Lung (tissue), 12 donors: ENCODE data around the gene RNU1-3. TPM values are rescaled to one million over a fixed set of nuclear protein-coding genes. Genes with fewer than 3 reads are reported as not detected.
"Not testable (repeated sequence)": the region's sequence is repeated elsewhere in the genome, so short reads cannot be mapped to it uniquely, and the experiment has no call there.

Source experiments
- ATAC-seq: fragments of 200-7000 bp; cut with Tn5 transposase; one replicate; pipeline ENCODE4 v1.9.1; 2020; ENCODE audit warnings: moderate number of reproducible peaks; ENCODE audit not compliant: insufficient read depth, low FRiP score
- DNase-seq, 3 donors: peaks; one replicate each; pipeline ENCODE4 v3.0.0-alpha.2; 2013 to 2017
- H3K27ac ChIP-seq, 2 donors: one replicate each; pipeline ENCODE4 v1.5.1; 2013; ENCODE audit warnings: mild to moderate bottlenecking in 2 of 2, moderate library complexity in 2 of 2, control low read depth in 1 of 2, inconsistent platforms in 1 of 2, low read depth in 1 of 2, low read length in 1 of 2
- H3K27me3 ChIP-seq, 3 donors: one replicate each; pipeline ENCODE4 v1.5.1; 2013; ENCODE audit warnings: low read length in 2 of 3; ENCODE audit not compliant: control insufficient read depth in 3 of 3, insufficient read depth in 3 of 3
- H3K36me3 ChIP-seq, 4 donors: one replicate each; pipeline ENCODE4 v1.5.1; 2013; ENCODE audit warnings: low read length in 4 of 4, mild to moderate bottlenecking in 1 of 4, moderate library complexity in 1 of 4; ENCODE audit not compliant: control insufficient read depth in 4 of 4, insufficient read depth in 4 of 4
- H3K4me1 ChIP-seq, 5 donors: one replicate each; pipeline ENCODE4 v1.5.1; 2013; ENCODE audit warnings: low read length in 5 of 5, mild to moderate bottlenecking in 2 of 5, moderate library complexity in 1 of 5; ENCODE audit not compliant: control insufficient read depth in 5 of 5, insufficient read depth in 5 of 5
- H3K4me3 ChIP-seq: one replicate; pipeline ENCODE4 v1.5.1; 2013; ENCODE audit warnings: mild to moderate bottlenecking, control low read depth, moderate library complexity
- H3K9ac ChIP-seq, 2 donors: one replicate each; pipeline ENCODE4 v1.5.1; 2013; ENCODE audit warnings: low read length in 2 of 2, control low read depth in 1 of 2; ENCODE audit not compliant: insufficient read depth in 1 of 2
- H3K9me3 ChIP-seq, 4 donors: one replicate each; pipeline ENCODE4 v1.5.1; 2013; ENCODE audit warnings: low read length in 3 of 4, mild to moderate bottlenecking in 1 of 4, moderate library complexity in 1 of 4; ENCODE audit not compliant: control insufficient read depth in 4 of 4, insufficient read depth in 3 of 4
- CTCF ChIP-seq: IDR thresholded peaks from 2 replicates; pipeline ENCODE4 v1.5.1; 2012; ENCODE audit warnings: mild to moderate bottlenecking; ENCODE audit errors: control extremely low read depth, extremely low read depth
- WGBS, 2 donors: extraction: QIAGEN DNeasy Blood & Tissue Kit; methylation state at CpG; one replicate each; pipeline ENCODE4 v1.1.7; 2013; 5-methylcytosine and 5-hydroxymethylcytosine counted together
- polyA plus RNA-seq, 2 donors: library from polyadenylated mRNA; stranded (reverse); fragments of 200-250 nt; gene quantifications; one replicate each; pipeline ENCODE4 v1.2.1, GENCODE V29; 2013
- total RNA-seq, 2 donors: library from RNA; depleted of rRNA in 1 of 2; stranded (reverse); fragments of >200 nt in 1 of 2; gene quantifications; one replicate each; pipeline ENCODE4 v1.2.1, GENCODE V29; 2014 to 2021
- donor health status: control.
- donor health status: control.
- donor health status: Bipolar disorder and iron deficiency.
- donor health status: healthy.
- donor health status: DM: yes; HTN: yes; CAD: no.

The RNU1-3 gene
- total and polyA plus RNA-seq, 4 donors, result under 0.01 to 3,134 TPM; not detected in 2

- H3K4me3 ChIP-seq, H3K27ac ChIP-seq, DNase-seq, H3K27me3 ChIP-seq, H3K9ac ChIP-seq, H3K4me1 ChIP-seq, ATAC-seq, H3K9me3 ChIP-seq: not testable (repeated sequence)
- peaks cover 7 to 50% (median 39%) of the 10 kb centered on the region in 4 donors for H3K36me3 ChIP-seq
- WGBS, 2 donors, result 93 to 96% methylated on average over 14 of the region's 14 CpGs
Observed at GRCh38 chr1:16632044-16632850, 34.5 kb downstream of the RNU1-3 start.

- Histone ChIP-seq H3K27me3 (no peaks in the 10 kb centered on the region), H3K9me3 (no peaks in the 10 kb centered on the region), H3K4me3 (no peak overlapping the region), H3K36me3 (peaks cover 7 to 53% (median 39%) of the 10 kb centered on the region in 4 donors), H3K27ac (no peak overlapping the region), H3K4me1 (no peaks in the 10 kb centered on the region), H3K9ac (no peak overlapping the region)
- DNase-seq (peak in 1 of 3 donors; percentile 23), ATAC-seq (no peak)
- no peak for TF ChIP-seq CTCF
- 91 to 92% methylated on average over 20 of the region's 20 CpGs for WGBS, 2 donors
Observed at GRCh38 chr1:16631248-16632043, 35.3 kb downstream of the RNU1-3 start.

GRCh38 chr1:16630661-16631247, 36.0 kb downstream of the RNU1-3 start:
- TF ChIP-seq CTCF, result no peak
- H3K9ac ChIP-seq, result no peak overlapping the region
- peaks cover 7 to 60% (median 43%) of the 10 kb centered on the region in 4 donors for H3K36me3 ChIP-seq
- WGBS, 2 donors, result 93 to 96% methylated on average over 36 of the region's 36 CpGs
- no peaks in the 10 kb centered on the region for H3K27me3 ChIP-seq
- no peak overlapping the region for H3K4me3 ChIP-seq
- H3K9me3 ChIP-seq, result no peaks in the 10 kb centered on the region
- no peak for ATAC-seq
- H3K4me1 ChIP-seq, result no peaks in the 10 kb centered on the region
- H3K27ac ChIP-seq, result no peak overlapping the region
- no peak for DNase-seq

GRCh38 chr1:16629916-16630530, 36.7 kb downstream of the RNU1-3 start:
- WGBS, 2 donors, result 95 to 96% methylated on average over 21 of the region's 21 CpGs
- H3K4me1 ChIP-seq, H3K9me3 ChIP-seq, ATAC-seq, H3K9ac ChIP-seq, DNase-seq, H3K27ac ChIP-seq, H3K27me3 ChIP-seq, H3K4me3 ChIP-seq: not testable (repeated sequence)
- H3K36me3 ChIP-seq, result peaks cover 7 to 64% (median 45%) of the 10 kb centered on the region in 4 donors
